ENCODE results near the gene SRRM1.
"Not testable (repeated sequence)": the region's sequence is repeated elsewhere in the genome, so short reads cannot be mapped to it uniquely, and the experiment has no call there.

SRRM1 gene

GRCh38 chr1:24696041-24696755, 53.1 kb downstream of the SRRM1 start:
- no peak overlapping the region for H3K18ac ChIP-seq (ENCODE audit: low read length)
- WGBS (ENCODE audit: extremely low coverage, insufficient coverage, insufficient read length): no CpG with 5 or more reads among the region's 5 CpGs

GRCh38 chr1:24696756-24697330, 53.7 kb downstream of the SRRM1 start:
- Histone ChIP-seq H2BK5ac (ENCODE audit: low read depth, low read length, poor library complexity) (no peak overlapping the region), H3K9me3 (ENCODE audit: insufficient read depth, low read depth, low read length) (peaks cover 3% of the 10 kb centered on the region), H4K12ac (ENCODE audit: low read depth, low read length) (no peak overlapping the region), H3K4ac (ENCODE audit: low read depth, low read length) (no peak overlapping the region), H3K23ac (ENCODE audit: low read length) (no peak overlapping the region), H3K27me3 (ENCODE audit: insufficient read depth, low read length) (no peaks in the 10 kb centered on the region), H3K18ac (ENCODE audit: low read length) (no peak overlapping the region), H3K14ac (ENCODE audit: low read length) (no peak overlapping the region), H2AFZ (ENCODE audit: insufficient read depth, low read length, poor library complexity) (no peak overlapping the region), H4K8ac (ENCODE audit: low read depth, low read length) (no peak overlapping the region), H2AK5ac (ENCODE audit: low read length) (no peak overlapping the region), H4K91ac (ENCODE audit: low read depth, low read length) (no peak overlapping the region), H3K79me1 (ENCODE audit: low read length) (peaks cover 12% of the 10 kb centered on the region), H2BK12ac (ENCODE audit: low read length) (no peak overlapping the region), H3K79me2 (ENCODE audit: control insufficient read depth, insufficient read depth, low read length, poor library complexity) (no peaks in the 10 kb centered on the region), H3K4me2 (ENCODE audit: low read length) (no peak overlapping the region), H3K9ac (ENCODE audit: low read length) (no peak overlapping the region), H3K27ac (ENCODE audit: low read depth, low read length) (no peak overlapping the region), H3K36me3 (ENCODE audit: control insufficient read depth in 1 of 2, insufficient read depth in 2 of 2, low read length in 2 of 2) (no peaks in the 10 kb centered on the region), H3K4me1 (ENCODE audit: control insufficient read depth in 1 of 2, insufficient read depth in 2 of 2, low read length in 2 of 2) (peaks cover 12 to 22% of the 10 kb centered on the region in 2 experiments), H3K4me3 (ENCODE audit: low read depth, low read length) (no peak overlapping the region), H2BK120ac (ENCODE audit: insufficient read depth, low read length, poor library complexity) (no peak overlapping the region)
- WGBS (ENCODE audit: extremely low coverage, insufficient coverage, insufficient read length): no CpG with 5 or more reads among the region's 15 CpGs
- no peak for DNase-seq

More at GRCh38 chr1:24696041-24696755, 53.1 kb downstream of the SRRM1 start:
- H4K8ac ChIP-seq (ENCODE audit: low read depth, low read length): no peak overlapping the region
- peaks cover 12 to 22% of the 10 kb centered on the region in 2 experiments for H3K4me1 ChIP-seq (ENCODE audit: control insufficient read depth in 1 of 2, insufficient read depth in 2 of 2, low read length in 2 of 2)
- H2BK5ac ChIP-seq (ENCODE audit: low read depth, low read length, poor library complexity): no peak overlapping the region
- H2BK12ac ChIP-seq (ENCODE audit: low read length): no peak overlapping the region
- H3K14ac ChIP-seq (ENCODE audit: low read length): no peak overlapping the region
- H3K36me3 ChIP-seq (ENCODE audit: control insufficient read depth in 1 of 2, insufficient read depth in 2 of 2, low read length in 2 of 2): no peaks in the 10 kb centered on the region
- H4K91ac ChIP-seq (ENCODE audit: low read depth, low read length): no peak overlapping the region
- H2AK5ac ChIP-seq (ENCODE audit: low read length): peak overlapping the region; percentile 24
- DNase-seq: no peak
- no peak overlapping the region for H3K27ac ChIP-seq (ENCODE audit: low read depth, low read length)
- no peak overlapping the region for H3K23ac ChIP-seq (ENCODE audit: low read length)
- H3K4me3 ChIP-seq (ENCODE audit: low read depth, low read length): no peak overlapping the region
- H3K4ac ChIP-seq (ENCODE audit: low read depth, low read length): no peak overlapping the region
- H2AFZ ChIP-seq (ENCODE audit: insufficient read depth, low read length, poor library complexity): no peak overlapping the region
- no peak overlapping the region for H4K12ac ChIP-seq (ENCODE audit: low read depth, low read length)
- no peak overlapping the region for H2BK120ac ChIP-seq (ENCODE audit: insufficient read depth, low read length, poor library complexity)
- no peak overlapping the region for H3K9ac ChIP-seq (ENCODE audit: low read length)
- peaks cover 3% of the 10 kb centered on the region for H3K9me3 ChIP-seq (ENCODE audit: insufficient read depth, low read depth, low read length)
- no peaks in the 10 kb centered on the region for H3K27me3 ChIP-seq (ENCODE audit: insufficient read depth, low read length)
- H3K79me1 ChIP-seq (ENCODE audit: low read length): peaks cover 12% of the 10 kb centered on the region
- no peaks in the 10 kb centered on the region for H3K79me2 ChIP-seq (ENCODE audit: control insufficient read depth, insufficient read depth, low read length, poor library complexity)
- H3K4me2 ChIP-seq (ENCODE audit: low read length): no peak overlapping the region

- not testable (repeated sequence) for H4K91ac ChIP-seq (ENCODE audit: low read depth, low read length); H3K27ac ChIP-seq (ENCODE audit: low read depth, low read length); H2AFZ ChIP-seq (ENCODE audit: insufficient read depth, low read length, poor library complexity); H2BK120ac ChIP-seq (ENCODE audit: insufficient read depth, low read length, poor library complexity); H2BK12ac ChIP-seq (ENCODE audit: low read length); H3K4me3 ChIP-seq (ENCODE audit: low read depth, low read length); H4K8ac ChIP-seq (ENCODE audit: low read depth, low read length); H4K12ac ChIP-seq (ENCODE audit: low read depth, low read length); H3K23ac ChIP-seq (ENCODE audit: low read length); H3K14ac ChIP-seq (ENCODE audit: low read length); H2AK5ac ChIP-seq (ENCODE audit: low read length); H3K9ac ChIP-seq (ENCODE audit: low read length); H3K79me1 ChIP-seq (ENCODE audit: low read length); H3K4me2 ChIP-seq (ENCODE audit: low read length); H3K27me3 ChIP-seq (ENCODE audit: insufficient read depth, low read length); H3K79me2 ChIP-seq (ENCODE audit: control insufficient read depth, insufficient read depth, low read length, poor library complexity); H2BK5ac ChIP-seq (ENCODE audit: low read depth, low read length, poor library complexity); H3K18ac ChIP-seq (ENCODE audit: low read length); DNase-seq; H3K36me3 ChIP-seq (ENCODE audit: control insufficient read depth in 1 of 2, insufficient read depth in 2 of 2, low read length in 2 of 2); H3K9me3 ChIP-seq (ENCODE audit: insufficient read depth, low read depth, low read length); H3K4ac ChIP-seq (ENCODE audit: low read depth, low read length)
- no CpG with 5 or more reads among the region's 7 CpGs for WGBS (ENCODE audit: extremely low coverage, insufficient coverage, insufficient read length)
- peaks cover 14 to 24% of the 10 kb centered on the region in 2 experiments for H3K4me1 ChIP-seq (ENCODE audit: control insufficient read depth in 1 of 2, insufficient read depth in 2 of 2, low read length in 2 of 2)
Measured at GRCh38 chr1:24697453-24698001, 54.4 kb downstream of the SRRM1 start.

GRCh38 chr1:24698326-24698725, 55.2 kb downstream of the SRRM1 start:
- H2BK5ac ChIP-seq (ENCODE audit: low read depth, low read length, poor library complexity); H3K18ac ChIP-seq (ENCODE audit: low read length); H4K12ac ChIP-seq (ENCODE audit: low read depth, low read length); H3K4me3 ChIP-seq (ENCODE audit: low read depth, low read length); H3K36me3 ChIP-seq (ENCODE audit: control insufficient read depth in 1 of 2, insufficient read depth in 2 of 2, low read length in 2 of 2); H3K14ac ChIP-seq (ENCODE audit: low read length); H3K4me2 ChIP-seq (ENCODE audit: low read length); H3K27me3 ChIP-seq (ENCODE audit: insufficient read depth, low read length); H3K9me3 ChIP-seq (ENCODE audit: insufficient read depth, low read depth, low read length); H4K8ac ChIP-seq (ENCODE audit: low read depth, low read length); H3K79me2 ChIP-seq (ENCODE audit: control insufficient read depth, insufficient read depth, low read length, poor library complexity); H4K91ac ChIP-seq (ENCODE audit: low read depth, low read length); H3K27ac ChIP-seq (ENCODE audit: low read depth, low read length); H3K79me1 ChIP-seq (ENCODE audit: low read length); H3K23ac ChIP-seq (ENCODE audit: low read length); H2AFZ ChIP-seq (ENCODE audit: insufficient read depth, low read length, poor library complexity); H2BK12ac ChIP-seq (ENCODE audit: low read length); H3K4ac ChIP-seq (ENCODE audit: low read depth, low read length); H2BK120ac ChIP-seq (ENCODE audit: insufficient read depth, low read length, poor library complexity); H3K9ac ChIP-seq (ENCODE audit: low read length); H2AK5ac ChIP-seq (ENCODE audit: low read length); DNase-seq: not testable (repeated sequence)
- H3K4me1 ChIP-seq (ENCODE audit: control insufficient read depth in 1 of 2, insufficient read depth in 2 of 2, low read length in 2 of 2): peaks cover 21% of the 10 kb centered on the region in 2 experiments
- WGBS (ENCODE audit: extremely low coverage, insufficient coverage, insufficient read length): no CpG with 5 or more reads among the region's 8 CpGs

Data from trophoblast cell (in vitro differentiated cells and primary cell).